Esophagus squamous epithelium (tissue), 4 donors: ENCODE results near the gene FZD10.

Experiments used
- CTCF ChIP-seq, 6 experiments: fragments of 450-650 bp in 4 of 6; fragments of 200-600 bp in 2 of 6; sonication (generic) in 2 of 6; IDR thresholded peaks; one replicate each; pipeline ENCODE4 v1.5.1; 2016 to 2019; ENCODE audit warnings: antibody characterized with exemption in 6 of 6, mild to moderate bottlenecking in 4 of 6, moderate library complexity in 4 of 6
- POLR2A ChIP-seq, 4 donors: fragments of 450-650 bp; IDR thresholded peaks; one replicate each; pipeline ENCODE4 v1.6.1; 2017; ENCODE audit warnings: antibody characterized with exemption in 4 of 4, mild to moderate bottlenecking in 4 of 4, moderate library complexity in 3 of 4

GRCh38 chr12:130136509-130137039, 25.7 kb upstream of the FZD10 start:
- no peak for TF ChIP-seq CTCF (IDR thresholded peaks at IDR 0.05)
- TF ChIP-seq POLR2A (IDR thresholded peaks at IDR 0.05), result no peak
